ENCODE measurements around the gene VPS54.

GRCh38 chr2:63874204-63875130, 144.8 kb downstream of the VPS54 start:
- TF ChIP-seq POLR2A (IDR thresholded peaks at IDR 0.05; ENCODE audit: borderline replicate concordance, extremely low read depth, insufficient read depth, insufficient read length): no peak
- TF ChIP-seq SIN3A (IDR thresholded peaks at IDR 0.05; ENCODE audit: low read depth): no peak
- TF ChIP-seq YY1 (IDR thresholded peaks at IDR 0.05; ENCODE audit: extremely low read depth, insufficient replicate concordance, low read depth, low read length): no peak
- no peak for TF ChIP-seq REST (IDR thresholded peaks at IDR 0.05; ENCODE audit: low read depth)
- TF ChIP-seq CTCF (IDR thresholded peaks at IDR 0.05 in 2 of 3, conservative IDR thresholded peaks at IDR 0.05 in 1 of 3; ENCODE audit: borderline replicate concordance in 1 of 3, insufficient read depth in 1 of 3, low read depth in 2 of 3, low read length in 2 of 3): no peak
- no peak for TF ChIP-seq RAD21 (IDR thresholded peaks at IDR 0.05; ENCODE audit: low read depth)
- TF ChIP-seq ZNF274 (IDR thresholded peaks at IDR 0.05; ENCODE audit: low read depth, low read length): no peak
- TF ChIP-seq EZH2 (IDR thresholded peaks at IDR 0.05): no peak
- TF ChIP-seq EGR1 (IDR thresholded peaks at IDR 0.05; ENCODE audit: low read depth): no peak
